ENCODE results near the gene APOBEC3B. TPM values are rescaled to one million over a fixed set of nuclear protein-coding genes. Genes with fewer than 3 reads are reported as not detected.
"Not testable (repeated sequence)": the region's sequence is repeated elsewhere in the genome, so short reads cannot be mapped to it uniquely, and the experiment has no call there.

Gene APOBEC3B
- total RNA-seq, 2 experiments from 2014 or later = 32.8 to 82.6 TPM

DNA sequence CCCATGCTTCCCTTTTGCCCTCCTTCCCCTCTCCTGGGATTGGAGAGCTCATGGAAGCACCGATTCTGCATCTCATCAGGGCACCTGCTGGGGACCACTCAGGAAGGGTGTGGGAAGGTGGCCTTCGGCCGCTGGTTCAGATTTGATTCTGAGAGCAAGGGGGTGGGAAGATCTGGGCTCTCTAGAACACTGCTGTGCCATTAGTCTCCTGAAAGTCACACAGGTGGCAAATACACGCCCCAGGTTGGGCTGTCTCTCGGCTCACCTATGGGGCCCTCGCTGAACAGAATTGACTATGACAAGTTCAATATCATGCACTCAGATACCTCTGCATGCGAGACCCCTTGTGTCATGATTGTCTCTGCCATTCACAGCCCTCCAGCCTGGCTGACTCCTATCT lies 37.5 kb upstream of the APOBEC3B start:
- peaks cover 36% of the 10 kb centered on the region for H3K4me1 Mint-ChIP-seq
- DNase-seq = no peak
- no peaks in the 10 kb centered on the region for H3K9me3 Mint-ChIP-seq (ENCODE audit: low read depth)
- H3K4me3 Mint-ChIP-seq = no peak overlapping the region
- H3K36me3 Mint-ChIP-seq = no peaks in the 10 kb centered on the region
- no peak for ATAC-seq
- H3K27ac Mint-ChIP-seq = no peak overlapping the region
- peaks cover 31% of the 10 kb centered on the region for H3K27me3 Mint-ChIP-seq
- CTCF ChIA-PET = interaction anchor here (4.3 kb wide), 1 partner anchor 75 kb away, joined by 32 read pairs; no protein-coding TSS in a partner anchor

DNA sequence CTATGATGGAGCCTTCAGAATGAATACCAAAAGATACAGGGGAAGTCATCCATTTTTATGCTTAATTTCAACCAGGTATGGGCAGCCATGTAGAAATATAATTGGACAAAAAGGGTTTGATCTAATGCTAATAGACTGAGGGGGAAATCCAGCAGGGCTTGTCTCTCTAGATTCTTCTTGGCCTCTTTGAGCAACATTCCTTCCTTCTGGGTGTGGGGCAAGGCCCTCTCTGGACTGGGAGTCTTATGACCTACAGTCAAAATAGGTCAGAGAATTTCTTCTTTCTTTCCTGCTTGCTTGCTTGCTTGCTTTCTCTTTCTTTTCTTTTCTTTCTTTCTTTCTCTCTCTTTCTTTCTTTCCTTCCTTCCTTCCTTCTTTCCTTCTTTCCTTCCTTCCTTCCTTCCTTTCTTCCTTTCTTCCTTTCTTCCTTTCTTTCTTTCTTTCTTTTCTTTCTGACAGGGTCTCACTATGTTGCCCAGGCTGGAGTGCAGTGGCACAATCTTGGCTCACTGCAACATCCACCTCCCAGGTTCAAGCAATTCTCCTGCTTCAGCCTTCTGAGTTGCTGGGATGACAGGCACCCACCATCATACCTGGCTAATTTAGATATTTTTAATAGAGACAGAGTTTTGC lies 36.3 kb upstream of the APOBEC3B start:
- Mint-ChIP-seq H3K4me1 (peaks cover 33% of the 10 kb centered on the region), H3K27me3 (peaks cover 25% of the 10 kb centered on the region)
- DNase-seq; H3K9me3 Mint-ChIP-seq (ENCODE audit: low read depth); H3K27ac Mint-ChIP-seq; ATAC-seq; CTCF ChIA-PET; H3K4me3 Mint-ChIP-seq; H3K36me3 Mint-ChIP-seq: not testable (repeated sequence)

DNA sequence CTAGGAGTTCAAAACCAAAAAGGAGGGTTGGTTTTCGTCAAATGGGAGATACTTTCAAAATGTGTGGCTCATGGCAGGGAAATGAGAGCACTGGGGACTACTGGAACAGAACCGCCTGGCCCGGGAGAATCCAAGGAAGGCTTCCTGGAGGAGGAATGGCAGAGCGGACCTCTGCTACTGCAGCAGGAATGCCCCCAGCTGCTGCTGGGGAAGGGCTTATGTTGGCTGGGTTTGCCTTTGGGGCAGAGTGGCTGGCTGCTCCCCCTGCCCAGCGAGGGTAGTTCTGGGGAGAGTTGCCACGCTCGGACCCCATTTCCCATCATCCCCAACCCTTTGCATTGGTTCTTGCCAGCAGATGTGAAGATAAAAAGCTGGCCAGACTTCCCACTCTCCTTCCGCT lies 35.4 kb upstream of the APOBEC3B start:
- Mint-ChIP-seq H3K27ac (no peak overlapping the region), H3K36me3 (no peaks in the 10 kb centered on the region), H3K9me3 (ENCODE audit: low read depth) (no peaks in the 10 kb centered on the region), H3K4me3 (no peak overlapping the region), H3K4me1 (peaks cover 24% of the 10 kb centered on the region), H3K27me3 (peaks cover 25% of the 10 kb centered on the region)
- CTCF ChIA-PET = interaction anchor here (0.7 kb wide), 1 partner anchor 76 kb away, joined by 3 read pairs; no protein-coding TSS in a partner anchor
- DNase-seq = no peak
- no peak for ATAC-seq

DNA sequence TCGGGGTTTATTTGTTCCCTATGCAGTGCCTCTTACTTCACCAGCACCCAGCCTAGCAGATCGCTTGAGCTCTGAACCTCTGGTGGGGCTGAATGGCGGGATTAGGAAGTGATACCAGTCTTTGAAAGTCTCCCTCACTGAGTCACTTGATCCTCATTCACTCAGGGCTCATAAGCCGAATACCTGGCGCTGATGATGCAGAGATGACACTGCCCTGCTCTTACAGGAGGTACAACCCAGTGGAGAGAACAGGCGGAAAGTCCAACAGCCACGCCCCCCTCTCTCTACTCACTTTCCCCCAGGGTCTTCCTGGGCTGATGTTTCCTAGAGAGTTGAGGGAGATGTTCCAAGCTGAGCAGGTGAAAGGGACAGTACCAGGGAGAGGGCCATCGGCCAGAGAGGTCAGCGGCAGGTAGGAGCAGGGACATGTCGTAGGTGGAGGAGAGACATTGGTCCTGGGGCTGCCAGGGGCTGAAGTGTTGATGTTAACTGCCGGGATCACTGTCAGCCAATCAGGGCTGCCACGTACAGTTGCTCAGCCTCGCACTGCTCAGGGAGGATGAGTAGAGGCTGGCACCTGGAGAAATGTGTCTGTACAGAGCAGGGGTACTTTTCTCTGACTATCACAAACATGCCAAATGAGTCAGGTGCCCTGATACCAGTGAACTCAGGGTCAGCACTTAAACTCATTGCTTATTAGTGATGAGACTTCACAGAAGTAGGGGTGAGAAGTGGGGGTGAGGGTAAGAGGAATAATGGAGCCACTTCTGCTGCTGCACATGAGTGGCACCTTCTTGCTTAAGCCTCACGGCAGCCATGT lies 34.6 kb upstream of the APOBEC3B start:
- Mint-ChIP-seq H3K27me3 (peaks cover 25% of the 10 kb centered on the region), H3K9me3 (ENCODE audit: low read depth) (no peaks in the 10 kb centered on the region), H3K4me1 (peaks cover 24% of the 10 kb centered on the region), H3K4me3 (no peak overlapping the region), H3K36me3 (no peaks in the 10 kb centered on the region), H3K27ac (no peak overlapping the region)
- CTCF ChIA-PET = interaction anchor here (0.7 to 1.0 kb wide), 2 partner anchors 22 to 77 kb away, joined by 3 read pairs; no protein-coding TSS in a partner anchor
- DNase-seq = no peak
- no peak for ATAC-seq

DNA sequence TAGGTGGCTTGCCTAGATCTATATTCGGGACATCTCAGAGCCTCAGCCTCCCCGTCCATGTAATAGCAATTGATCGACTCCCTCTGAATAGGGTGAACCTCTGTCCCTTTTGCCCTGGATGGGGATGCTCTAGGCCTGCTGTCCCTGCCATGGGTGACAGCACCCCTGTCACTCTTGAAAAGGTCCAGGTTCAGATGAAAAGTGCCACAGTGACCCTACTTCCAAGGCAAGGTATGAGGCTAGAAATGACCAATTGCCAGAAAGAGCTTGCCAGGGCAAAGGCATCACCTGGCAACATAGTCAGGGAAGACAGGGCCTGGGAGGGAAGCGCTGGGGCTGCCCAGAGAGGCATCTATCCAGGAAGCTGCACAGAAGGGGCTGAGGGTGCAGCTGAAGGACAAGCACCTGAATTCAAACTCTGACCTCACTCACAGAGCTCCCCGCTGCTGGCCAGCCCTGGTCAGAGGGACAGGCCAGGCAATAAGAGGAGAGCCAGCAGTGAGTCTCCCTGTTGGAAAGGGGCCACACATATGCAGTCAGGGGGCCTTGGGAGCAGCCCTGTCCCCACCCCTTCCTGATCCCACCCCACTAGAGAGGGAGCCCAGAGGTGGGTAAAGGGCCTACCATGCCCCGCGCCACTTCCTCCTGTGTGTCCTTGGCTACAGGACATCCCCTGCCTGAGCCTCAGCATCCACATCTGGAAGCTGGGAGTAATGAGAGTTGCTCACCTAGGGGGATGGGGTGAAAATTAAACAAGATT lies 33.8 kb upstream of the APOBEC3B start:
- peaks cover 24% of the 10 kb centered on the region for H3K4me1 Mint-ChIP-seq
- H3K27me3 Mint-ChIP-seq = peaks cover 25% of the 10 kb centered on the region
- ATAC-seq (no peak), DNase-seq (no peak)
- no peak overlapping the region for H3K27ac Mint-ChIP-seq
- H3K4me3 Mint-ChIP-seq = no peak overlapping the region
- H3K36me3 Mint-ChIP-seq = no peaks in the 10 kb centered on the region
- no peaks in the 10 kb centered on the region for H3K9me3 Mint-ChIP-seq (ENCODE audit: low read depth)
- CTCF ChIA-PET = interaction anchor here (1.0 kb wide), 1 partner anchor 21 kb away, joined by 3 read pairs; no protein-coding TSS in a partner anchor

DNA sequence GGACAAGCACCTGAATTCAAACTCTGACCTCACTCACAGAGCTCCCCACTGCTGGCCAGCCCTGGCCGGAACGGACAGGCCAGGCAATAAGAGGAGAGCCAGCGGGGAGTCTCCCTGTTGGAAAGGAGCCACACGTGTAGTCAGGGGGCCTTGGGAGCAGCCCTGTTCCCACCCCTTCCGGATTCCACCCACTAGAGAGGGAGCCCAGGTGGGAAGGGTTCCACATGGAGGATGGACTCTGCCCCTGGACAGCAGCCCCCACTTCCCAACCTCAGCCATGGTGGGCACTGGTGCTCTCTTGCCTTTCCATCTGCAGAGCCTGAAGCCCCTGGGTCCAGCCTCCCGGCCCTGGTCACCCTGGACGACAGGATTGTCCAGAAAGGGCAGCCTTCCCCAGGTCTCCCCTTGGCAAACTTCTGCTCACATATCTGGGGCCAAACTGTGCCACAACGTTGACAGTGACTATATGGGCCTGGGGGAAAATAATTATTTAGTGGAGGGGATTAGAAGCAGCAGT lies 32.2 kb upstream of the APOBEC3B start:
- ATAC-seq (no peak), DNase-seq (no peak)
- CTCF ChIA-PET = interaction anchor here (1.1 to 4.3 kb wide), 2 partner anchors 80 to 181 kb away, joined by 3 to 27 read pairs; no protein-coding TSS in a partner anchor
- H3K27me3 Mint-ChIP-seq = peaks cover 24% of the 10 kb centered on the region
- H3K4me3 Mint-ChIP-seq = no peak overlapping the region
- peaks cover 33% of the 10 kb centered on the region for H3K4me1 Mint-ChIP-seq
- peak overlapping the region; percentile 3 for H3K27ac Mint-ChIP-seq
- no peaks in the 10 kb centered on the region for H3K36me3 Mint-ChIP-seq
- no peaks in the 10 kb centered on the region for H3K9me3 Mint-ChIP-seq (ENCODE audit: low read depth)

DNA sequence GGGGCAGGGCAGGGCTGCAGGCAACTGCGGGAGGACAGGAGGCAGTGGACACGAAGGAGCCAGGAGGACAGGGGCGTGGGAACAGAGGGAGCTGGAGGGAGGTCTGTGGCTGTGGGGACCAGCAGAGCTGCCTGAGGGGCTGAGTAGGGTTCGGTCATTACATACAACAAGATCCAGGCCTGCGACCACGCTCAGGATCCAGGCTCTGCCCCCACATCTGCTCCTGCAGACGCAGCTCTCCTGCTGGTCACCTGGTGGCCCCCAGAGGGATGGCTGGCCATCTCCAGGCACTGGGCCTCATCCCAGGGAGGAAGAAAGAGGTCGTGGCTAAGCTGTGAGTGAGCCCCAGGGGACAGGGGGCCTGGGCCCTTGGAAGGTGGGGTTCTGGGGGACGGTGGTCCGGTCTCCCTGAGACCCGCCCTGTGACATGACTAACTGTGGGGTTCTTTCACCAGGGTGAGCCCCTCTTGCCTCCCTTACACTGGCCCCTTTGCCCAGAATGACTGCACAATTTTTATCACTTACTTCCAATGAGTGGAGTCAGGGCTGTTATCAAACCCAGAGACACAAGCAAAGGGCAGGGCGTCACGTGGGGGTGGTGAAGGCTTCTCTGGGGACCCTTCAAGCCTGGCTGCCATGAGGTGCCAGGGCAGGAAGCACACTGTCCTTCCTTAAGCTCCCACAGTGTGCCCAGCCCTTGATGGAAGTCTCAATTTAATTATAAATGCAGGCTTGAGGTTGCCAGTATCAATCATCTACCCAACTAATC lies 31.4 kb upstream of the APOBEC3B start:
- Mint-ChIP-seq H3K36me3 (no peaks in the 10 kb centered on the region), H3K27ac (no peak overlapping the region), H3K27me3 (peaks cover 18% of the 10 kb centered on the region), H3K9me3 (ENCODE audit: low read depth) (no peaks in the 10 kb centered on the region), H3K4me1 (peaks cover 40% of the 10 kb centered on the region), H3K4me3 (no peak overlapping the region)
- no peak for DNase-seq
- ATAC-seq = no peak
- CTCF ChIA-PET = interaction anchor here (1.1 to 4.3 kb wide), 3 partner anchors 8 to 182 kb away, joined by 3 to 27 read pairs (median 6); no protein-coding TSS in a partner anchor

DNA sequence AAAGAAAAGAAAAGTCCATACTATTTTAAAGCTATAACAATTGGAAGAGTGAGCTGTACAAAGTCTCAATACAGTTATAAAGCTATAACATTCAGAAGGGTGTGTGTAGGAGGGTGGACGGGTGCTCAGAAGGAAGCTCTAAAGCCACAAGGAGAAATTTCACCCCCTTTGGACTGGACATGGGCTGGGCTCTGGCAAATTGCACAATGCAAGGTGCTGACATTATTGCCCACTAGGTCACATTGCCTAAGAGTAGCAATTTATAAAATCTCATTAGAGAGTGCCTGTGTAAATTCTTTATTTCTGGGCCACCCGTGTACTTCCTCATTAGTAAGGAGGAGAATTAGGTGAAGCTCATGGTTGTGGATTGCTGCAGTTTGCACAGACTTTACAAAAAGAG lies 30.4 kb upstream of the APOBEC3B start:
- DNase-seq (no peak), ATAC-seq (no peak)
- Mint-ChIP-seq H3K4me3 (no peak overlapping the region), H3K27ac (peak overlapping the region; percentile 90), H3K27me3 (peaks cover 11% of the 10 kb centered on the region), H3K4me1 (peaks cover 39% of the 10 kb centered on the region), H3K9me3 (ENCODE audit: low read depth) (no peaks in the 10 kb centered on the region), H3K36me3 (no peaks in the 10 kb centered on the region)
- CTCF ChIA-PET = interaction anchor here (1.2 to 4.3 kb wide), 4 partner anchors 9 to 82 kb away, joined by 3 to 27 read pairs (median 6); no protein-coding TSS in a partner anchor

DNA sequence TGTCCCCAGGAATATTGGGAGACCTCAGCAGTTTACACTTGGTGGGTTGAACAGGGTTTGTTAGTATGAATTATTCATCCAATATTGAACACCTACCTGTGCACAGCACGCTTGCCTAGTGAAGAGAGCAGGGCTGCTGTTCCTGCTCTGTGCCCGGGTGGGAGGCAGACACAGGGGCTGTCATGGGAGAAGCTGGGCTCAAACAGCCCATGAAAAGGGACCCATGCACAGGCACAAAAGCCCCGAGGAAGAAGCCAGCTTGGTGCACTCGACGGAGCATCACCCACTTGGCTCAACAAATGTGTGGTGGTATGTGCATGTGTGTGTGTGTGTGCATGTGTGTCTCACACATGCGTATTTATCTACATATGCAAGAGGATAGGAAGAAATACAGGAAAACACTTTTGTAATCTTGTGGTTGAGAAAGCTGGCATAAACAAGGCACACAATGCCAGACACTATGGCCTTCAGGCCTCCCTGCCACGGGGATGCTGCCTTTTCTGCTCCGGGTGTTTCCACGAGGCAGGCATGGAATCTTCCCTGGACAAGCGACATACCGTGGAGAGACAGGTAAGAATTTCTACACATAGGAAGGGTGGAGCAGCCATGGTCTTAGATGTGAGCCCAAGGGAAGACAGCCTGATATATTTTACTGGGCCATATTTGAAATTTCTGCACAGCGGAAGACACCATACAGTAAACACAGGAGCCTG lies 29.7 kb upstream of the APOBEC3B start:
- Mint-ChIP-seq H3K4me1 (peaks cover 44% of the 10 kb centered on the region), H3K4me3 (peak overlapping the region; percentile 11)
- no peak for DNase-seq

DNA sequence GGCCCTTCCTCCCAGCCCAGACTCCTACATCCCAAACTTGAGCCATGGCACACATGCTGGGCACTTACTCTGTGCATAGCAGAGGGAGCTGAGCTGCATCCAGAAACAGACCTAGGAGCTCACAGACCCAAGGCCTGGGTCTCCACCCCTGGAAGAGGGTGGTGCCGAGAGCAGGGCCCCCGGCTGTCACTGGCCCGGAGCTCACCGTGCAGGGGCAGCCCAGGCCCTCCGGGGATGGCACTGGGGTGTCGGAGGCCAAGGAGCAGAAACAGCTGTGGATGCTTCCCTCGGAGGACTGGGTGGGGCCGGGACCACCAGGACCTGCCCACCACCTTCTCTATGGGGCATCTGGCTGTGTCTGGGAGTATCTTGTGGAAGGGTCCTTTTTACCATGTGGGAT lies 29.1 kb upstream of the APOBEC3B start:
- Mint-ChIP-seq H3K9me3 (ENCODE audit: low read depth) (no peaks in the 10 kb centered on the region), H3K4me1 (peaks cover 49% of the 10 kb centered on the region), H3K27me3 (peaks cover 2% of the 10 kb centered on the region), H3K27ac (peak overlapping the region; percentile 90), H3K4me3 (peak overlapping the region; percentile 67), H3K36me3 (no peaks in the 10 kb centered on the region)
- DNase-seq (no peak), ATAC-seq (no peak)
- CTCF ChIA-PET = interaction anchor here (0.7 to 4.3 kb wide), 4 partner anchors 10 to 83 kb away, joined by 3 to 27 read pairs (median 8); partner anchors contain the start of gene APOBEC3B

More for the DNA sequence above, 29.7 kb upstream of the APOBEC3B start:
- peaks cover 7% of the 10 kb centered on the region for H3K27me3 Mint-ChIP-seq
- ATAC-seq = no peak
- no peaks in the 10 kb centered on the region for H3K9me3 Mint-ChIP-seq (ENCODE audit: low read depth)
- H3K36me3 Mint-ChIP-seq = no peaks in the 10 kb centered on the region
- H3K27ac Mint-ChIP-seq = peak overlapping the region; percentile 90
- CTCF ChIA-PET = interaction anchor here (0.7 to 4.3 kb wide), 5 partner anchors 10 to 83 kb away, joined by 3 to 27 read pairs (median 5); no protein-coding TSS in a partner anchor

DNA sequence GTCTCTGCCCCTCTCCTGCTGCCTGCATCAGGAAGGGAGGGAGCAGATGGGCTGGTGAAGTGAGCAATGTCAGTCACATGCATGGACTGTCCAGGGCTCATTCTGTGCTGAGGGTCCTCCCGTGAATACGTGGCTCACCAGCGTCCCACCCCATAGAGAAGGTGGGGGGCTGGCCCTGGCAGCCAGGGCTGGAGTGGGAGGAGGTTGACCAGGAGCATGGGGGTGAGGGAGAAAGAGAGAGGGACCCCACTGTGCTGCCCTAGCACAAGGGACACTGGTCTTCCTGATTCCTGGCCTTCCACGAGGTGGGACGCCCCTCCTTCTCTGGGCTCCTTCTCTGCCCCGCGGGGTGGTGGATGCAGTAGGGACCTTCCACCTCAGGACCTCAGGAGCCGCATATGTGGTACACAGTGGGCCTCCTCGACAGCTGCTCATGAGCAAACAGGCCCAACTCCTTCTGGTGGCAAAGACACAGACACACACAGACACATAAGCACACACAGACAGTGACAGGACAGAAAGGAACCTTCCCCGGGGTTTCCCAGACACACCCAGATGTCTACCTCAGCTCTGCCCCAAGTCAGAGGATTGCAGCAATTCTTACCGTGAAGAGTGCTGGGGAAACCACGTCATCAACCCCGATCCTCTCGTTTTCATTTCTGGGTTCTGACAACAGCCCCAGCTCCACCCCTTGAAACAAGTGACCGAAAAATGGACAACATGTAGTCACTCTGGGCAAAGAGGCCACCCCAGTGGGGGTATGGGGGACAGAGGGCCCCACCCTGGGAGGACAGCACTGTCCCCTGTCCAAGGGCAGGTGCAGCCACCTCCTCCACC lies 28.4 kb upstream of the APOBEC3B start:
- CTCF ChIA-PET = interaction anchor here (1.0 to 2.3 kb wide), 7 partner anchors 12 to 365 kb away, joined by 3 to 10 read pairs (median 7); partner anchors contain the start of genes APOBEC3B, CBX6 and RPL3
- H3K27me3 Mint-ChIP-seq = peaks cover 6% of the 10 kb centered on the region
- DNase-seq (peak; percentile 93), ATAC-seq (peak; percentile 94)
- no peaks in the 10 kb centered on the region for H3K9me3 Mint-ChIP-seq (ENCODE audit: low read depth)
- peaks cover 56% of the 10 kb centered on the region for H3K4me1 Mint-ChIP-seq
- peak overlapping the region; percentile 90 for H3K27ac Mint-ChIP-seq
- H3K36me3 Mint-ChIP-seq = no peaks in the 10 kb centered on the region
- H3K4me3 Mint-ChIP-seq = peak overlapping the region; percentile 67

Data from activated CD8-positive, alpha-beta memory T cell treated with anti-CD3 and anti-CD28 coated beads, Interleukin-2, amount 10 ng/mL, durations not matched to agents 7 days and 5 days (primary cell).